GM18499 (cell line): ENCODE data around the gene PPIL3.
"Not testable (repeated sequence)": the region's sequence is repeated elsewhere in the genome, so short reads cannot be mapped to it uniquely, and the experiment has no call there.

Source experiments
- ATAC-seq: cut with Tn5 transposase; IDR thresholded peaks from one replicate; pipeline ENCODE4 v1.9.1; 2021; ENCODE audit warnings: moderate number of reproducible peaks; ENCODE audit not compliant: insufficient read depth, unreplicated experiment

Gene PPIL3

GRCh38 chr2:200888704-200889625 lies at the start of gene PPIL3, which contains the start of gene NIF3L1:
TSS of gene PPIL3 (minus strand) at chr2:200889077. CDS start at chr2:200887615, 1,462 bp downstream.
TSS of gene NIF3L1 (plus strand) at chr2:200889371. CDS start at chr2:200891944, 2,573 bp downstream.
- peak; percentile 77 for ATAC-seq

GRCh38 chr2:200930947-200931626 lies 42.2 kb upstream of the PPIL3 start:
- ATAC-seq, result no peak

GRCh38 chr2:200929334-200930249 lies 40.7 kb upstream of the PPIL3 start:
- no peak for ATAC-seq

GRCh38 chr2:200922439-200922838 lies 33.6 kb upstream of the PPIL3 start:
- no peak for ATAC-seq

- ATAC-seq, result no peak
These were observed 24.8 kb upstream of the PPIL3 start for GRCh38 chr2:200913654-200914053.

- no peak for ATAC-seq
These were observed 21.1 kb upstream of the PPIL3 start for GRCh38 chr2:200909958-200910357.

- ATAC-seq, result no peak
These were observed 16.9 kb upstream of the PPIL3 start for GRCh38 chr2:200905618-200906296.

- peak; percentile 89 for ATAC-seq
These were observed 12.7 kb upstream of the PPIL3 start for GRCh38 chr2:200901459-200902072.

- ATAC-seq, result no peak
These were observed 10.6 kb upstream of the PPIL3 start for GRCh38 chr2:200899482-200899881.

GRCh38 chr2:200881715-200882249 lies 7.1 kb downstream of the PPIL3 start:
- ATAC-seq, result not testable (repeated sequence)

- no peak for ATAC-seq
These were observed 10.5 kb downstream of the PPIL3 start for GRCh38 chr2:200878289-200878880.

GRCh38 chr2:200877443-200877842 lies 11.4 kb downstream of the PPIL3 start:
- ATAC-seq, result no peak

GRCh38 chr2:200873560-200873959 lies 15.3 kb downstream of the PPIL3 start:
- no peak for ATAC-seq

- no peak for ATAC-seq
These were observed 17.7 kb downstream of the PPIL3 start for GRCh38 chr2:200871151-200871550.

GRCh38 chr2:200869014-200869413 lies 19.9 kb downstream of the PPIL3 start:
- no peak for ATAC-seq

- ATAC-seq, result peak; percentile 51
These were observed 24.5 kb downstream of the PPIL3 start, which contains the start of gene CLK1 for GRCh38 chr2:200864176-200865034. TSS of gene CLK1 (minus strand) at chr2:200864658. CDS start at chr2:200861862, 2,796 bp downstream.

GRCh38 chr2:200863782-200864175 lies 25.1 kb downstream of the PPIL3 start:
- ATAC-seq, result no peak
